Fibroblast of peridontal ligament (primary cell): Measurements from ENCODE around the gene ARID4B.
"Not testable (repeated sequence)": the region's sequence is repeated elsewhere in the genome, so short reads cannot be mapped to it uniquely, and the experiment has no call there.

Experiments
- DNase-seq: peaks from one replicate; pipeline ENCODE4 v3.0.0-alpha.2; 2010; ENCODE audit errors: extremely low read depth

ARID4B gene

GRCh38 chr1:235227414-235227813, 100.6 kb downstream of the ARID4B start:
- DNase-seq: no peak

DNA sequence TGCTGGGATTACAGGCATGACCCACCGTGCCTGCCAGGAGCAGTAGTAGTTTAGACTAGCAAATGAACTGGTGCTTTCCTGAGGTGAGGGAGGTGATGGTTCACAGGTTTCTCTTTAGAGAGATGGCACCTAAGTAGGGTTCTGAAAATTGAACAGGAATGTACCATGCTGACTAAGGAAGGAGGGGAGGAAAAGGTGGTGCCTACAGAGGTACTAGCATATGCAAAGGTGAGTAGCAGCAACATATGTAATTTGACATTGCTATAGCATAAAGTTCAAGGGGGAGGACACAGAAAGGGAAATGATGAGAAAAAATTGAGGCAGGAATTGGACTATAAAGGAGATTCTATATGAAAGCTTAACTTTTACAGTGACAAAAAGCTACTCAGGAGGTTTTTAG, 101.0 kb downstream of the ARID4B start:
- no peak for DNase-seq

- no peak for DNase-seq
These were observed 102.7 kb downstream of the ARID4B start for GRCh38 chr1:235225299-235225698.

GRCh38 chr1:235221653-235222375, 106.2 kb downstream of the ARID4B start:
- no peak for DNase-seq

DNA sequence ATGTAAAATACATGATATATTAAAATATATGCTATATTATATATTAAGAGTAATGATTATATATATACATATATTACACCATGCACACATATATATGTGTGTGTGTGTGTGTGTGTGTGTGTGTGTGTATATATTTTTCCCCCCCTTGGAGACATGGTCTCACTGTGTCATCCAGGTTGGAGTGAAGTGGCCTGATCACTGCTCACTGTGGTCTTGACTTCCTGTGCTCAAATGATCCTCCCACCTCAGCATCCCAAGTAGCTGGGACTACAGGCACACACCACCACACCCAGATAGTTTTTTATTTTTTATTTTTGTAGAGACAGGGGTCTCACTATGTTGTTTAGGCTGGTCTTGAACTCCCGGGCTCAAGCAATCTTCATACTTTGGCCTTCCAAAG, 112.5 kb downstream of the ARID4B start:
- no peak for DNase-seq

- DNase-seq: not testable (repeated sequence)
These were observed 113.0 kb downstream of the ARID4B start for GRCh38 chr1:235214962-235215361.

DNA sequence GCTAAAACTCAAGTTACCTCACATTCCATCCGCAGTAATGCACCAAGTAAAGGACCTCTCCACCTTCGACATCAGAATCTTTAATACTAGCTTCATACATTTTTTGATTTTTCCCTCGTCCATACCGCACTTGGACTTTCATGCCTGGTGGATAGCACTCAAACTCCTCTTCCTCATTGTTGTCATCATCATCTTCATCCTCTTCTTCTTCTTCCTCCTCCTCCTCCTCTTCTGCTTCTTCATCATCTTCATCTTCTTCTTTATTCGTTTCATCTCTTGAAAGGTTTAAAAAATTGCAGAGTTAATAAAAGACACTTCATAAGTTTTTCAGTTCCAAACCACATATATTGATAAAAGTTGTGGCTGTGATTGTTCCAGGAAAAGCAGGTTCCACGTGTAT, 114.2 kb downstream of the ARID4B start:
- DNase-seq: no peak

- no peak for DNase-seq
These were observed 116.5 kb downstream of the ARID4B start for GRCh38 chr1:235211517-235211916.

DNA sequence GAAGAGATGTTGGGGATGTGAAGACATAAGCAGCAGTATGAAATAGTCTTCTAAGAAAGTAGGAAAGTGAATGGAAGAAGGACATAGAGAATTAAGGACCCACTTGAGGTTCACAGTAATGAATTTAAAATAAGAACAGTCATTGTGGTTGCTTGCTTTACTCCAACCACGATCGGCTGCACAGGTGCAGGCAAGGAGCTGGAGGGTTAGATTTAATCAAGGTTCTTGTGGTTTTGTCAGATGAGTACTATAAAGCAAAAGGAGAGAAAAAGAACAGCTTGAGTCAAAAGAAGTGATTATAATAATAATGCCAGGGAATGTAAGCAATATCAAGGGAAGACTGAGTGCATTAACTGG, 120.8 kb downstream of the ARID4B start:
- no peak for DNase-seq

DNA sequence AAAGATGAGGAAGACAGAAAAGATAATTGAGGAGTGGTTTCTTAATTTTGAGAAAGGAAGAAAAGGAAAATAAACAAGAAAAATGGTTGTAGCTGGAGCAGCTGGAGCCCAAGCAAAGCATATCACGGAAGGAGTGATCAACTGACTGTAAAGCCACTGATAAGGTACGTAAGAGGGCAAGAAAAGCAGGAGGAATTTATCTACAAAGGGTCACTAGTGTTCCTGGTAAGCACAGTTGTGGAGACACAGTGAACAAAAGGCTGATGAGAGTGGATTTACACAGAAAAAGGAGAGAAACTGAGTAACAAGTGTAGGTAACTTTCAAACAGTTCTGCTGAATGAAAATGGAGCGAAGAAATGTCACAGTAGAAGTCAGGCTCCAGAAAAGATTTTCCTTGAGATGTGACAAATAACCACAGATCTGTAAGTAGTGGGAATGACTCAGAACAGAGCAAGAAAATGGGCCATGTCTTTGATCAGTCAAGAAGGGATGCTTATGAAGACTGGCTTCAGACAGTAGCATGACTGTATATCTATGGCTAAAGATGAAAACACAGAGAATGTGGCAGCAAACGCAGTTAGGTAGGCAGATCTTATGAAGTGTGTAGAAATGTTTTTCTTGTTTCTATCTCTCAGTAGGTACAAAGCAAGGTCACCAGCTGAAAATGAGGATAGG, 121.3 kb downstream of the ARID4B start:
- DNase-seq: peak; percentile 22

DNA sequence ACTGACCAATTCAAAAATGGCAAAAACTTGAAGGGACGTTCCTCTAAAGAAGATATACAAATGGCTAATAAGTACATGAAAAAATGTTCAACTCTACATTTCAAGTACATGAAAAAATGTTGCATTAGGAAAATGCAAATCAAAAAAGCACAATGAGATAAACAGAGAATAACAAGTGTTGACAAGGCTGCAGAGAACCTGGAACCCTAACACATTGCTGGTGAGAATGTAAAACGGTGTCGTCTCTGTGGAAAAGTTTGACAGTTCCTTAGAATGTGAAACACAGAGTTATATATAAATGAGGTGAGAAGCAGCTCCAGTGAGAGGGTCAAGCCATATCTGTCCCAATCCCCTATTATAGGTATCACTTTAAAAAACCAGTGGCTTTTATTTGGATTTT, 122.3 kb downstream of the ARID4B start:
- DNase-seq: no peak

- no peak for DNase-seq
These were observed 124.6 kb downstream of the ARID4B start for GRCh38 chr1:235203428-235203827.

- DNase-seq: not testable (repeated sequence)
These were observed 125.5 kb downstream of the ARID4B start for GRCh38 chr1:235202447-235202846.

DNA sequence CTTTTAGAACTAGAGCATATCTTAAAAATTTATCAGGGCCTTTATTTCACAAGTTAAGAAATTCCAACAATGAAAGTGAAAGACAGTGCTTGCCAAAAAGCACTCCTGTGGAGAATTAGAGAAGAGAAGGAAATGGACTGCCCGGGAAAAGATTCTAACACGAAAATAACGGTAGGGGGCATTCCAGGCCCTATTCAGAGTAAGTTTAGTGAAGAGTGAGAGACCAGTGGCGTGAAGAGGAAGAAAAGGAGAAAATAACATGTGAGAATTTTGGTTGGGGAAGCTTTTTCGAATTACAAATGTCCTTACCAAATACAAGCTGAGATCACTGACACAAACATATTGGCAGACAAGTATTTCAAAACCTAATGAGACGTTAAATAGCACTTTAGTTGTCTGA, 128.5 kb downstream of the ARID4B start:
- peak; percentile 72 for DNase-seq

- DNase-seq: no peak
These were observed 137.5 kb downstream of the ARID4B start for GRCh38 chr1:235190431-235190830.

DNA sequence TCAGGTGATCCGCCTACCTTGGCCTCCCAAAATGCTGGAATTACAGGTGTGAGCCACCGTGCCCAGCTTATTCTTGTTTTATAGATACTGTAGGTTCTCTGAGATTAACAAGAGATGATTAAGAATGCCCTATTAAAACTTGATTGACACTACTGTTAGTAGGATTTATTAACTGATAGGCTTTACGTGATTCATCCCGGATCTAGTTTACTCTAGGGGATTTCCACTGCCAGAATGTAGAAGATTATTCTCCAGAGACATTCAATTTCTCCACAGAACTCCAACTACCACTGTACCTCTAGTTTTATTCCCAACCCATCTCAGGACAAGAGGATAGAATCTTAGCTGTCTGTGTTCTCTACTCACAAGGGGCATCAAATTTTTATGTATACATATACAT, 140.7 kb downstream of the ARID4B start:
- DNase-seq: no peak

DNA sequence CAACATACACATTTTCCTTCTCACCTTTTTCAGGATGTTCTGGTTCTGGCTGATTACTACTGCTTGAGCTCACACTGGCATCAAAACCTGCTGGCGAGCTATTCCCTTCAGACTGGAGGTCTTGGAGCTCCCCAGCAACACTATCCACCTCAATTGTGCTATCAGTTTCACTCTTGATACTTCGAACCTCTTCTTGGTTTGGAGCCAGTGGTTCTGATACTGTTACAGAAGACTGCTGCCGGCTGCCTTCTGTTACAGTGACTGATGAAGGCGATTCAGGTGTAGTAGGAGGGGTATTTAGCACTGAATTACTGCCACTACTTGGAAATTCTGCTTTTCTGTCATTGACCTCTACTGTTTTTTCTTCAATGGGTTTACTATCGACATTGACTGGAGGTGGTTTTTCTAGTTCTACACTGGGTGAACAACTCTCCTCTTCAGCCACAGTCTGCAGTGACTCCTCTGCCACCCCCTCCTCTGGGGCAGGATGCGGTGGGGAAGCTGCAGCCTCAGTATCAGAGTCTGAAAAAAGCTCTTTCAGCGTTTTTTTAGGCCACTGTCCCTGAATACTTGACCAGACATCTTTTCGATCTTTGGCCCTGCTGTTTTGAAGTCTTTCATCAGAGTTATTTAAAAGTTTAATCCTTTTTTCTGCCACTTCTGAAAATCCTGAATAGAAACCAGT, 146.3 kb downstream of the ARID4B start:
- DNase-seq: no peak

DNA sequence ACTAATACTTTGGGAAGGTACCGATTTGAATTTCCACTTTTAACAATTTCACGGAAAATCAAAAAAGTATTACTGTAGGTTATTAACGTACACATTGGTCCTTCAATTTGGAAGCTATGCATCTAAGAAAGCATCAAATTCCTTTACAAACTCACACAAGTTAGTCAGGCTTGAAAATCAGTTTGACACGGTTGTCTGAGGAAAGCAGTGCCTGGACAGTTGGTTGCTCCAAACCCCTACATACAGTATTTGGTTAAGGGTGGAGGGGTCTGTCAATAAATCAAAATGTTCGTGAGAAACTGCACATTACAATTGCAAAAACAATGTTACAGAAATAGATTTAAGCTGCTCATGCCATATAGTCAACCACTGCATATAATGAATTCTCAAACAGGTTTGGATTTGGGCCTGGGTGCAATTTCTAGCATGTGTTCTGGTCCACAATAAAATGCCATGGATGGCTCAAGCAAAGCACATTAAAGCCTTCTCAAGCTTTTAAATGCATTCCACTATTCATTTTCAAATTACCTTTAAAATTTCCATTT, 147.0 kb downstream of the ARID4B start:
- DNase-seq: no peak

- no peak for DNase-seq
These were observed 151.5 kb downstream of the ARID4B start for GRCh38 chr1:235176486-235176885.

DNA sequence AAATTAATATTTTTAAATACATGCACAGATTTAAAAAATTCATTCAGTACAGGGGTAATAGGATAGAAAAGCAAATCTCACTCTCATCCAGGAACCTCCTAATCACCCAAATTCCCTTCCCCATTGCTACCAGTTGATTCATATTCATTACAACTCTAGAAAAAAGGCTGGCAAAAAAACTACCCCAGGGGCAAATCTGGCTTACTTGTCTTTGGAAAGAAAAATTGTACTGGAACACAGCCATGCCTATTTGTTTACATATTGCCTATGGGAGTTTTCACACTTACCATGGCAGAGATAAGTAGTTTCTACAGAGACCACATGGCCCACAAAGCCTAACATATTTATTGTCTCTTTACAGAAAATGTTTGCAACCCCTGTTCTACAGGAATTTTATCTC, 158.0 kb downstream of the ARID4B start:
- DNase-seq: no peak

DNA sequence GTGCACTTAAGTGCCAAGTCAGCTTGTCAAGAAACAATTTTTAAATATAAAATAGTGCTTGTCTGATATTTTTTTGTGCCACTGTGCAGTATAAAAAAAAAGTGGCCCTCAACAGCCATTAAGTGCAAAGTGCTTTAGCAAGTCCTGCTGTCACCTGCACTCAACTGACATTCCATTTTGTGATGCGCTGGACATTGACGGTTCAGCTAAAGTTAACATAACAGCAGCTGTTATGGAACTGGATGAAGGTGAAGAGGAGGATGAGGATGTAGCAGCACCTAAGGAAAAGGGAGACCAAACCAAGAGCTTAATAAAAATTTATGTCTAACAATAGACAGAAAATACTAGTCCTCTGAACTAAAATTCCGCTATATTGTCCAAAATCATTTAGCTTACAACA, 159.6 kb downstream of the ARID4B start:
- no peak for DNase-seq

- no peak for DNase-seq
These were observed 166.2 kb downstream of the ARID4B start for GRCh38 chr1:235161685-235162327.
